NCI-H1694 (cell line): Measurements from ENCODE around the gene A2M.

ENCODE experiments used
- DNase-seq: peaks from one replicate; lab custom pipeline; 2025; lab: John Stamatoyannopoulos, UW

A2M gene

GRCh38 chr12:9039397-9039977 lies 76.2 kb downstream of the A2M start:
- peak; percentile 66 for DNase-seq

GRCh38 chr12:9037431-9037830 lies 78.3 kb downstream of the A2M start:
- DNase-seq, result no peak

- no peak for DNase-seq
Measured at GRCh38 chr12:9036227-9036626, 79.5 kb downstream of the A2M start.

- DNase-seq, result no peak
Measured at GRCh38 chr12:9034095-9034494, 81.6 kb downstream of the A2M start.

- no peak for DNase-seq
Measured at GRCh38 chr12:9033265-9033887, 82.3 kb downstream of the A2M start.

GRCh38 chr12:9032202-9032964 lies 83.3 kb downstream of the A2M start:
- no peak for DNase-seq

- DNase-seq, result no peak
Measured at GRCh38 chr12:9030776-9031175, 84.9 kb downstream of the A2M start.

- no peak for DNase-seq
Measured at GRCh38 chr12:9027161-9028059, 88.3 kb downstream of the A2M start.

- no peak for DNase-seq
Measured at GRCh38 chr12:9024512-9024911, 91.2 kb downstream of the A2M start.

GRCh38 chr12:9022592-9022991 lies 93.1 kb downstream of the A2M start:
- no peak for DNase-seq
